Breast epithelium (tissue), 4 donors: ENCODE measurements around the gene LRRC8C. TPM values are rescaled to one million over a fixed set of nuclear protein-coding genes. Genes with fewer than 3 reads are reported as not detected.
"Not testable (repeated sequence)": the region's sequence is repeated elsewhere in the genome, so short reads cannot be mapped to it uniquely, and the experiment has no call there.

Source experiments
- DNase-seq, 2 donors: peaks; one replicate each; pipeline ENCODE4 v3.0.0-alpha.2; 2019; ENCODE audit warnings: low spot score in 2 of 2
- H3K27ac ChIP-seq, 2 donors: fragments of 200-600 bp; sonication (generic) in 1 of 2; one replicate each; pipeline ENCODE4 v1.5.1; 2016 to 2019; ENCODE audit warnings: mild to moderate bottlenecking in 1 of 2
- H3K27me3 ChIP-seq, 2 donors: fragments of 200-600 bp; sonication (generic) in 1 of 2; one replicate each; pipeline versions ENCODE4 v1.5.1 to v1.6.0; 2017 to 2019; ENCODE audit warnings: control low read depth in 1 of 2, mild to moderate bottlenecking in 1 of 2
- H3K36me3 ChIP-seq: fragments of 200-600 bp; one replicate; pipeline ENCODE4 v1.5.1; 2019
- H3K4me1 ChIP-seq, 2 donors: fragments of 200-600 bp; sonication (generic); one replicate each; pipeline ENCODE4 v1.5.1; 2016 to 2019; ENCODE audit warnings: control low read depth in 1 of 2
- H3K4me3 ChIP-seq, 3 donors: fragments of 200-600 bp; sonication (generic); 1 replicate in 2 of 3; 2 replicates in 1 of 3; pipeline ENCODE4 v1.5.1; 2016 to 2019; ENCODE audit warnings: mild to moderate bottlenecking in 3 of 3, moderate library complexity in 2 of 3
- H3K9me3 ChIP-seq, 2 donors: fragments of 200-600 bp; sonication (generic) in 1 of 2; one replicate each; pipeline ENCODE4 v1.5.1; 2016 to 2019; ENCODE audit warnings: control low read depth in 1 of 2
- CTCF ChIP-seq, 3 donors: fragments of 450-650 bp; IDR thresholded peaks; one replicate each; pipeline ENCODE4 v1.5.1; 2016 to 2017; ENCODE audit warnings: antibody characterized with exemption in 3 of 3, mild to moderate bottlenecking in 3 of 3, moderate library complexity in 3 of 3
- POLR2A ChIP-seq: fragments of 450-650 bp; IDR thresholded peaks from one replicate; pipeline ENCODE4 v1.6.1; 2016; ENCODE audit warnings: antibody characterized with exemption, mild to moderate bottlenecking, moderate library complexity
- POLR2AphosphoS5 ChIP-seq, 3 donors: sonication (generic); formaldehyde crosslinking; IDR thresholded peaks; one replicate each; pipeline ENCODE4 v1.6.1; 2017; ENCODE audit warnings: antibody characterized with exemption in 3 of 3
- intact Hi-C: fragments of 100-400 bp; cut with DNase I; formaldehyde crosslinking; loops from one replicate; pipeline ENCODE4 v1.15.1; 2023; ENCODE audit warnings: low total_unique reads
- total RNA-seq, 3 donors: library from RNA; depleted of rRNA; stranded (reverse); fragments of >200 nt; gene quantifications; one replicate each; pipeline ENCODE4 v1.1.0, GENCODE V29; 2016

The LRRC8C gene
- total RNA-seq, 3 donors from 2014 or later: 10.8 to 14.6 (median 12.9) TPM

- Histone ChIP-seq H3K27ac (no peak overlapping the region), H3K4me1 (no peaks in the 10 kb centered on the region), H3K27me3 (no peaks in the 10 kb centered on the region), H3K4me3 (no peak overlapping the region), H3K9me3 (no peaks in the 10 kb centered on the region), H3K36me3 (no peaks in the 10 kb centered on the region)
- DNase-seq: no peak
- TF ChIP-seq POLR2A (no peak), CTCF (IDR thresholded peaks at IDR 0.05) (no peak)
- intact Hi-C loops: no loop called here
Observed at GRCh38 chr1:89703469-89703868, 70.5 kb downstream of the LRRC8C start.

GRCh38 chr1:89704014-89704413 lies 71.1 kb downstream of the LRRC8C start:
- no peaks in the 10 kb centered on the region for H3K27me3 ChIP-seq
- intact Hi-C loops: no loop called here
- no peak for DNase-seq
- no peaks in the 10 kb centered on the region for H3K9me3 ChIP-seq
- H3K4me3 ChIP-seq: no peak overlapping the region
- no peak overlapping the region for H3K27ac ChIP-seq
- H3K4me1 ChIP-seq: no peaks in the 10 kb centered on the region
- H3K36me3 ChIP-seq: no peaks in the 10 kb centered on the region
- TF ChIP-seq POLR2A (no peak), CTCF (IDR thresholded peaks at IDR 0.05) (no peak), POLR2AphosphoS5 (IDR thresholded peaks at IDR 0.05) (no peak)

- intact Hi-C loops, DNase-seq, H3K27me3 ChIP-seq, H3K36me3 ChIP-seq, H3K9me3 ChIP-seq, H3K4me3 ChIP-seq, H3K27ac ChIP-seq, H3K4me1 ChIP-seq: not testable (repeated sequence)
Observed at GRCh38 chr1:89704885-89705284, 72.0 kb downstream of the LRRC8C start.

- H3K4me1 ChIP-seq: no peaks in the 10 kb centered on the region
- H3K36me3 ChIP-seq: no peaks in the 10 kb centered on the region
- H3K27ac ChIP-seq: no peak overlapping the region
- TF ChIP-seq CTCF (IDR thresholded peaks at IDR 0.05): no peak
- TF ChIP-seq POLR2A: no peak
- H3K27me3 ChIP-seq: no peaks in the 10 kb centered on the region
- H3K4me3 ChIP-seq: no peak overlapping the region
- H3K9me3 ChIP-seq: no peaks in the 10 kb centered on the region
- intact Hi-C loops: no loop called here
- DNase-seq: no peak
Observed at GRCh38 chr1:89705901-89706699, 73.2 kb downstream of the LRRC8C start.

GRCh38 chr1:89706700-89707012 lies 73.7 kb downstream of the LRRC8C start:
- H3K4me1 ChIP-seq: no peaks in the 10 kb centered on the region
- no peak for DNase-seq
- no peak for TF ChIP-seq POLR2AphosphoS5 (IDR thresholded peaks at IDR 0.05)
- TF ChIP-seq CTCF (IDR thresholded peaks at IDR 0.05): no peak
- TF ChIP-seq POLR2A: no peak
- H3K9me3 ChIP-seq: no peaks in the 10 kb centered on the region
- no peaks in the 10 kb centered on the region for H3K36me3 ChIP-seq
- intact Hi-C loops: no loop called here
- no peaks in the 10 kb centered on the region for H3K27me3 ChIP-seq
- H3K4me3 ChIP-seq: no peak overlapping the region
- no peak overlapping the region for H3K27ac ChIP-seq
